Measurements from ENCODE around the gene TMED10. TPM values are rescaled to one million over a fixed set of nuclear protein-coding genes. Genes with fewer than 3 reads are reported as not detected.

Gene TMED10
- total RNA-seq, 1 donor from 2014 or later: 286 TPM

DNA sequence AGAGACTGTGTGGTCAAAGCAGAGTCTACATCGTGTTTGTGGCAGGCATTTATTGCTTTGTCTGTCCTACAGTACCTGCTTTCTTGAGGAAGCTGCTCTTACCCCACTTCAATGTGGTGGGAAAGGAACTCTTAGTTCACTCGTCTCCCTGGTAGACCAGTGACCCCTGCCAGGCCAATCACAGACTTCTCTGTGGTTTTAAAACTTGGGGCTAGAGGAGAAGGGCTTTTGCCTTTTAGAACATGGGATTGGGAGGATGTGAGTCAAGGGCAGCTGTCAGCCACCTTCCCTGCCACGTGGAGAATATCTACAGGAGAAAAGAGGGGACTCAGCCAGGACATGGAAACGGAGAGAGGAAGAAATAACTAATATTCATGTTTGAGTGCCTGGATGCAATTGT is 36.8 kb upstream of the TMED10 start:
- TF ChIP-seq, protein P1, sequence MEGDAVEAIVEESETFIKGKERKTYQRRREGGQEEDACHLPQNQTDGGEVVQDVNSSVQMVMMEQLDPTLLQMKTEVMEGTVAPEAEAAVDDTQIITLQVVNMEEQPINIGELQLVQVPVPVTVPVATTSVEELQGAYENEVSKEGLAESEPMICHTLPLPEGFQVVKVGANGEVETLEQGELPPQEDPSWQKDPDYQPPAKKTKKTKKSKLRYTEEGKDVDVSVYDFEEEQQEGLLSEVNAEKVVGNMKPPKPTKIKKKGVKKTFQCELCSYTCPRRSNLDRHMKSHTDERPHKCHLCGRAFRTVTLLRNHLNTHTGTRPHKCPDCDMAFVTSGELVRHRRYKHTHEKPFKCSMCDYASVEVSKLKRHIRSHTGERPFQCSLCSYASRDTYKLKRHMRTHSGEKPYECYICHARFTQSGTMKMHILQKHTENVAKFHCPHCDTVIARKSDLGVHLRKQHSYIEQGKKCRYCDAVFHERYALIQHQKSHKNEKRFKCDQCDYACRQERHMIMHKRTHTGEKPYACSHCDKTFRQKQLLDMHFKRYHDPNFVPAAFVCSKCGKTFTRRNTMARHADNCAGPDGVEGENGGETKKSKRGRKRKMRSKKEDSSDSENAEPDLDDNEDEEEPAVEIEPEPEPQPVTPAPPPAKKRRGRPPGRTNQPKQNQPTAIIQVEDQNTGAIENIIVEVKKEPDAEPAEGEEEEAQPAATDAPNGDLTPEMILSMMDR (IDR thresholded peaks at IDR 0.05): no peak
- ATAC-seq (no peak), DNase-seq (no peak)
- H3K36me3 ChIP-seq: no peaks in the 10 kb centered on the region
- intact Hi-C loops (cut with DNase I): no loop called here
- H3K27me3 ChIP-seq (ENCODE audit: low read depth): no peaks in the 10 kb centered on the region
- no peaks in the 10 kb centered on the region for H3K9me3 ChIP-seq
- no peak overlapping the region for H3K27ac ChIP-seq
- no peaks in the 10 kb centered on the region for H3K4me1 ChIP-seq
- no peak overlapping the region for H3K4me3 ChIP-seq

DNA sequence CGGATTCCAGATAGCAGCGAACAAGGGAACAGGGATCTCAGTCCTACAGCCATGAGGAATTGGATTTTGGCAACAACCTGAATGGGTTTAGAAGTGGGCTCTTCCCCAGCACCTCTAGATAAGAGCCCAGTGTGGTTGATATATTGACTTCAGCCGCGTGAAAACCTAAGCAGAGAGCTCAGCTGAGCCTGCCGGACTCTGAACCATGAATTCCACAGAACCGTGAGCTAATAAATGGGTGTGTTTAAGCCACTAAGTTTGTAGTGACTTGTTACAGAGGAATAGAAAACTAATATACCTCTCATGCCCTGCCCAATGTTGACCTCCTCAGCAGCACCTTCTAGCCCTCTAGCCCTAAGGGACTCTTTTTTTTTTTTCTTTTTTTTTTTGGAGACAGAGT is 32.4 kb upstream of the TMED10 start:
- no peak for DNase-seq
- Histone ChIP-seq H3K27ac (no peak overlapping the region), H3K9me3 (no peaks in the 10 kb centered on the region), H3K27me3 (ENCODE audit: low read depth) (no peaks in the 10 kb centered on the region), H3K36me3 (no peaks in the 10 kb centered on the region), H3K4me1 (peaks cover 7% of the 10 kb centered on the region), H3K4me3 (no peak overlapping the region)
- intact Hi-C loops (cut with DNase I): no loop called here
- TF ChIP-seq, protein P1 (IDR thresholded peaks at IDR 0.05): no peak
- ATAC-seq: no peak

DNA sequence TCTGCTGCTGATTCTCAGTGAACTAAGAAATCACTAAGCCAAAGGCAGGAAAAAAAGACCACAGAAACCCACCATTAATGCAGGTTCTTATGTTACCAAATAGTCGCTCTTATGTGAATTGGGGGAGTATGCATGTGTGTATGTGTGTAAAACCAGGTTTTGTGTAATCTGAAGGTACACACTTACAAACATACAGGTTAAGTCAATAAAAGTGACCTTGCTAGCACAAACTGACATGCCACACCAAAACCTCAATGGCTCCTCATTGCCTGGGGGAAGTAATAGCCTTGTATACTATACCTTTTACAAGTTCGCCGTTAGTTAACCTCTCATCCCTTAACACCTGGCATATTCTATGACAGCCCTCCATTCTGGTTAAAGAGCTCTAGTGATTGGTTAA is 29.8 kb upstream of the TMED10 start:
- TF ChIP-seq, protein P1 (IDR thresholded peaks at IDR 0.05): no peak

DNA sequence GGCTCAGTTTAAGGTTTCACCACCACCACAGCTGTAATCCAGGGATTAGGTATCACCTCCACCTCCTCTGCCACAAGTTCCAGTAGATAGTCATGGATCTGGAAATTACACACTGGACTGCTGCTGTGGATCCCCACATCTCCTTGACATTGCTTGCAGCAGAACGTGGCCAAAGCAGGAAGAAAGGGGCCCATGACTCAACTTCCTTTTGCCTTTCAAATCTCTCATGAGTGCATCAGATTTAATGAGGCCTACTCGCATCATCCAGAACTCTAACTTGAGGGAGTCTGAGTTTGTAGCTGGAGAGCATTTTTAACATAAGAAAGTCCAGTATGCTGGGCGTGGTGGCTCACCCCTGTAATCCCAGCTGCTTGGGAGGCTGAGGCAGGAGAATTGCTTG is 29.2 kb upstream of the TMED10 start:
- intact Hi-C loops (cut with DNase I): no loop called here
- DNase-seq (no peak), ATAC-seq (no peak)
- peaks cover 7% of the 10 kb centered on the region for H3K4me1 ChIP-seq
- H3K9me3 ChIP-seq: no peaks in the 10 kb centered on the region
- TF ChIP-seq, protein P1 (IDR thresholded peaks at IDR 0.05): no peak
- H3K27ac ChIP-seq: no peak overlapping the region
- no peaks in the 10 kb centered on the region for H3K36me3 ChIP-seq
- H3K4me3 ChIP-seq: no peak overlapping the region
- H3K27me3 ChIP-seq (ENCODE audit: low read depth): no peaks in the 10 kb centered on the region

More for the DNA sequence above, 29.8 kb upstream of the TMED10 start:
- ATAC-seq (no peak), DNase-seq (no peak)
- intact Hi-C loops (cut with DNase I): no loop called here
- H3K36me3 ChIP-seq: no peaks in the 10 kb centered on the region
- no peak overlapping the region for H3K4me3 ChIP-seq
- H3K27me3 ChIP-seq (ENCODE audit: low read depth): no peaks in the 10 kb centered on the region
- no peak overlapping the region for H3K27ac ChIP-seq
- no peaks in the 10 kb centered on the region for H3K9me3 ChIP-seq
- H3K4me1 ChIP-seq: peaks cover 7% of the 10 kb centered on the region

DNA sequence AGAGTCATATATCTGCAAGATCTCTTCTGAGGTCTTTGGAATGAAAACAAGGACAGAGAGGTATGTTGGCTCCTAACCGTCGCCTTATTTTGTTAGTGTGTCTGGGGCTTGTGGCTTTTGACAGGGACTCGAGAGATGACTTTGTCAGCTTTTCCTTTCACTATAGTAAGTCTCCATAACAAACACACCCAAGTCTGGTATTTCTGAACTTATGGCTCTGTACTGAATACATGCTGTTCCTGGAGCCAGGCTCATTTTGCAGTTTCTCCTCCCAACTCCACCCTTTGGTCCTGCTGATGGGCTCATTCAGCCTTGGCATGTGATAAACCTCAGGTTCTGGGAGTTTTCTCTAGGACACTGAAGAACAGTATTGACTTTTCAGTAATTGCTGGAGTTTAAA is 27.7 kb upstream of the TMED10 start:
- peak; percentile 62 for ATAC-seq
- Histone ChIP-seq H3K4me3 (no peak overlapping the region), H3K4me1 (peaks cover 13% of the 10 kb centered on the region), H3K36me3 (no peaks in the 10 kb centered on the region), H3K27ac (peak overlapping the region; percentile 10), H3K9me3 (no peaks in the 10 kb centered on the region), H3K27me3 (ENCODE audit: low read depth) (no peaks in the 10 kb centered on the region)
- TF ChIP-seq, protein P1 (IDR thresholded peaks at IDR 0.05): no peak
- no peak for DNase-seq
- intact Hi-C loops (cut with DNase I): no loop called here

DNA sequence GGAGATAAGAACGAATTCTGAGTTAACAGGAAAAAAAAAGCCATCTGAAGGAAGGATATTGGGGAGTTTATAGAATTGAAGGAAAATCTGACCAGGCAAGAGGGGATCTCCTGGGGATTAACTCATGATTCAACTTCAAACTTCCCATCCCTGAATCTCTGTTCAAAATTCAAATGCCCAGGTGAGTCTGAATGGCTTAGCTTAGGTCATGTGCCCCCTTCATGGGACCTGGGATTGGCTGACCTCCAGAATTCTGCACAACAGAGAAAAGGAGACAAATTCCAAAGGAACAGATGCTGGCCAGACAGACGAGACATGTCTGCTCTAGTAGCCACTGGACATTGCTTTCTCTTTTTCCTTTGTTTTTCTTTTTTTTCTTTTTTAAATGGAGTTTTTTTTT is 26.2 kb upstream of the TMED10 start:
- no peak for ATAC-seq
- H3K9me3 ChIP-seq: no peaks in the 10 kb centered on the region
- peaks cover 24% of the 10 kb centered on the region for H3K4me1 ChIP-seq
- H3K4me3 ChIP-seq: no peak overlapping the region
- intact Hi-C loops (cut with DNase I): no loop called here
- no peak overlapping the region for H3K27ac ChIP-seq
- TF ChIP-seq, protein P1 (IDR thresholded peaks at IDR 0.05): no peak
- no peak for DNase-seq
- H3K27me3 ChIP-seq (ENCODE audit: low read depth): no peaks in the 10 kb centered on the region
- no peaks in the 10 kb centered on the region for H3K36me3 ChIP-seq

Measured in lower lobe of right lung (tissue), 2 donors.